A549 (cell line): ENCODE measurements around the gene TMPO.

ENCODE experiments used
- CEBPB ChIP-seq, 2 experiments: fragments of >200 bp in 1 of 2; sonication (Bioruptor Twin) in 1 of 2; formaldehyde crosslinking in 1 of 2; IDR thresholded peaks; 2 replicates each; pipeline ENCODE4 v1.6.1; 2012 to 2016
- CTCF ChIP-seq: fragments of >200 bp; sonication (Bioruptor Twin); formaldehyde crosslinking; IDR thresholded peaks from 3 replicates; pipeline ENCODE4 v1.5.1; 2016
- EHMT2 ChIP-seq: fragments of 200-600 bp; sonication (generic); IDR thresholded peaks from 2 replicates; pipeline ENCODE4 v1.6.1; 2016; ENCODE audit warnings: antibody characterized with exemption, low read depth, mild to moderate bottlenecking, moderate library complexity
- EP300 ChIP-seq, 2 experiments: fragments of >200 bp; sonication (Bioruptor Twin); formaldehyde crosslinking; IDR thresholded peaks; 2 replicates in 1 of 2; 3 replicates in 1 of 2; pipeline ENCODE4 v1.6.1; 2016 to 2017
- MYC ChIP-seq: IDR thresholded peaks from 2 replicates; pipeline ENCODE4 v1.6.1; 2012; ENCODE audit warnings: mild to moderate bottlenecking, inconsistent platforms, low read length, improper control_type of control experiment, borderline replicate concordance
- POLR2A ChIP-seq: IDR thresholded peaks from 2 replicates; pipeline ENCODE4 v1.6.1; 2012; ENCODE audit warnings: mild to moderate bottlenecking, low read length
- RCOR1 ChIP-seq: fragments of 150-350 bp; IDR thresholded peaks from 2 replicates; pipeline ENCODE4 v1.6.1; 2014; ENCODE audit warnings: antibody characterized with exemption, low read length, low read depth
- REST ChIP-seq: fragments of 200-600 bp; sonication (generic); IDR thresholded peaks from 2 replicates; pipeline ENCODE4 v1.6.1; 2016; ENCODE audit warnings: antibody characterized with exemption, mild to moderate bottlenecking, moderate library complexity
- SMC3 ChIP-seq: fragments of >200 bp; sonication (Bioruptor Twin); formaldehyde crosslinking; IDR thresholded peaks from 3 replicates; pipeline ENCODE4 v1.6.1; 2018; ENCODE audit warnings: inconsistent platforms

GRCh38 chr12:98559666-98560065 is 44.3 kb downstream of the TMPO start:
- TF ChIP-seq CEBPB (IDR thresholded peaks at IDR 0.05) (no peak), CTCF (no peak), RCOR1 (no peak), MYC (no peak), EP300 (IDR thresholded peaks at IDR 0.05) (no peak), SMC3 (no peak), POLR2A (no peak), REST (no peak), EHMT2 (no peak)
